Gastrocnemius medialis (tissue), 4 donors: ENCODE data around the gene UFD1.

Experiments
- CTCF ChIP-seq, 5 experiments: fragments of 450-650 bp in 3 of 5; fragments of 200-600 bp in 2 of 5; sonication (generic) in 2 of 5; IDR thresholded peaks in 4 of 5; conservative IDR thresholded peaks in 1 of 5; 1 replicate in 4 of 5; 2 replicates in 1 of 5; pipeline ENCODE4 v1.5.1; 2016 to 2019; ENCODE audit warnings: antibody characterized with exemption in 5 of 5, mild to moderate bottlenecking in 3 of 5, moderate library complexity in 3 of 5
- POLR2A ChIP-seq, 2 donors: fragments of 450-650 bp; IDR thresholded peaks; one replicate each; pipeline ENCODE4 v1.6.1; 2017; ENCODE audit warnings: antibody characterized with exemption in 2 of 2, mild to moderate bottlenecking in 2 of 2, moderate library complexity in 2 of 2

- TF ChIP-seq POLR2A (IDR thresholded peaks at IDR 0.05) (no peak), CTCF (IDR thresholded peaks at IDR 0.05 in 4 of 5, conservative IDR thresholded peaks at IDR 0.05 in 1 of 5) (no peak)
Measured at GRCh38 chr22:19451570-19451969, 27.4 kb downstream of the UFD1 start.
